Smooth muscle cell of bladder (primary cell): ENCODE results near the gene MRPL4. TPM values are rescaled to one million over a fixed set of nuclear protein-coding genes. Genes with fewer than 3 reads are reported as not detected.

Experiments used
- total RNA-seq: library from RNA; depleted of rRNA; stranded (reverse); fragments of >200 nt; gene quantifications from 2 replicates; pipeline ENCODE4 v1.2.3, GENCODE V29; 2014

Gene MRPL4
- 13.1 and 14.2 TPM in 2 replicates for total RNA-seq

GRCh38 chr19:10251792-10252694, at the start of gene MRPL4:
MRPL4 (plus strand) TSS chr19:10252214; CDS start chr19:10252254, 40 bp downstream.

GRCh38 chr19:10230861-10231611, 21.0 kb upstream of the MRPL4 start, which contains the start of gene S1PR2:
S1PR2 (minus strand) TSS chr19:10231331; CDS start chr19:10224905, 6,426 bp downstream.

GRCh38 chr19:10270616-10271394, 18.8 kb downstream of the MRPL4 start, which contains the start of gene ICAM1:
ICAM1 (plus strand) TSS chr19:10271120; CDS start chr19:10271160, 40 bp downstream.

GRCh38 chr19:10286803-10287737, 35.1 kb downstream of the MRPL4 start, which contains the start of gene ICAM4:
ICAM4 (plus strand) TSS chr19:10286955; CDS start chr19:10287013, 58 bp downstream.

GRCh38 chr19:10289836-10290356, 37.9 kb downstream of the MRPL4 start, which contains the start of gene ICAM5:
ICAM5 (plus strand) TSS chr19:10289952; CDS start chr19:10290044, 92 bp downstream.

GRCh38 chr19:10309423-10309822, 57.4 kb downstream of the MRPL4 start, which contains the start of gene ZGLP1:
ZGLP1 (minus strand) TSS chr19:10309815.

Other genes with a start within 250 kb of the MRPL4 start
- 1.7 and 2.1 TPM in 2 replicates for gene COL5A3, start 241.7 kb upstream of the MRPL4 start, total RNA-seq
- gene RDH8, start 238.7 kb upstream of the MRPL4 start, total RNA-seq = not detected in 2 replicates
- 16.9 and 18.3 TPM in 2 replicates for gene SHFL, start 165.9 kb upstream of the MRPL4 start, total RNA-seq
- 0.14 and 0.28 TPM in 2 replicates for gene ANGPTL6, start 149.5 kb upstream of the MRPL4 start, total RNA-seq
- gene PPAN, start 145.9 kb upstream of the MRPL4 start, total RNA-seq = 22.8 and 36.7 TPM in 2 replicates
- gene P2RY11, start 140.5 kb upstream of the MRPL4 start, total RNA-seq = 1.00 and 3.3 TPM in 2 replicates
- 395 and 434 TPM in 2 replicates for gene EIF3G, start 132.3 kb upstream of the MRPL4 start, total RNA-seq
- gene DNMT1, start 57.3 kb upstream of the MRPL4 start, total RNA-seq = 15.4 and 16.2 TPM in 2 replicates
- 16.5 and 23.5 TPM in 2 replicates for gene S1PR2, start 20.9 kb upstream of the MRPL4 start, total RNA-seq
- 6.3 and 13.2 TPM in 2 replicates for gene ICAM1, start 18.9 kb downstream of the MRPL4 start, total RNA-seq
- gene ICAM4, start 34.7 kb downstream of the MRPL4 start, total RNA-seq = 1.5 and 4.4 TPM in 2 replicates
- 1.3 TPM in 2 replicates for gene ICAM5, start 37.7 kb downstream of the MRPL4 start, total RNA-seq
- 0.28 and 0.37 TPM in 2 replicates for gene ZGLP1, start 57.6 kb downstream of the MRPL4 start, total RNA-seq
- gene FDX2, start 63.8 kb downstream of the MRPL4 start, total RNA-seq = 15.2 and 16.6 TPM in 2 replicates
- 4.1 and 6.4 TPM in 2 replicates for gene RAVER1, start 81.3 kb downstream of the MRPL4 start, total RNA-seq
- 10.7 and 12.9 TPM in 2 replicates for gene ICAM3, start 87.4 kb downstream of the MRPL4 start, total RNA-seq
- gene TYK2, start 128.4 kb downstream of the MRPL4 start, total RNA-seq = 44.8 and 63.2 TPM in 2 replicates
- 188 and 194 TPM in 2 replicates for gene CDC37, start 151.3 kb downstream of the MRPL4 start, total RNA-seq
- gene PDE4A, start 168.3 kb downstream of the MRPL4 start, total RNA-seq = 2.7 and 3.8 TPM in 2 replicates